ENCODE data around the gene KDELR1.

GRCh38 chr19:48340995-48341394 is 50.4 kb downstream of the KDELR1 start:
- TF ChIP-seq, protein P1, sequence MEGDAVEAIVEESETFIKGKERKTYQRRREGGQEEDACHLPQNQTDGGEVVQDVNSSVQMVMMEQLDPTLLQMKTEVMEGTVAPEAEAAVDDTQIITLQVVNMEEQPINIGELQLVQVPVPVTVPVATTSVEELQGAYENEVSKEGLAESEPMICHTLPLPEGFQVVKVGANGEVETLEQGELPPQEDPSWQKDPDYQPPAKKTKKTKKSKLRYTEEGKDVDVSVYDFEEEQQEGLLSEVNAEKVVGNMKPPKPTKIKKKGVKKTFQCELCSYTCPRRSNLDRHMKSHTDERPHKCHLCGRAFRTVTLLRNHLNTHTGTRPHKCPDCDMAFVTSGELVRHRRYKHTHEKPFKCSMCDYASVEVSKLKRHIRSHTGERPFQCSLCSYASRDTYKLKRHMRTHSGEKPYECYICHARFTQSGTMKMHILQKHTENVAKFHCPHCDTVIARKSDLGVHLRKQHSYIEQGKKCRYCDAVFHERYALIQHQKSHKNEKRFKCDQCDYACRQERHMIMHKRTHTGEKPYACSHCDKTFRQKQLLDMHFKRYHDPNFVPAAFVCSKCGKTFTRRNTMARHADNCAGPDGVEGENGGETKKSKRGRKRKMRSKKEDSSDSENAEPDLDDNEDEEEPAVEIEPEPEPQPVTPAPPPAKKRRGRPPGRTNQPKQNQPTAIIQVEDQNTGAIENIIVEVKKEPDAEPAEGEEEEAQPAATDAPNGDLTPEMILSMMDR (IDR thresholded peaks at IDR 0.05): no peak
- no peak for TF ChIP-seq POLR2AphosphoS5 (IDR thresholded peaks at IDR 0.05)
- no peak for TF ChIP-seq POLR2A (IDR thresholded peaks at IDR 0.05)

Data from breast epithelium (tissue), 3 donors.